HCT116 (cell line): ENCODE measurements around the gene KMO.

ENCODE experiments used
- CEBPB ChIP-seq: IDR thresholded peaks from 2 replicates; pipeline ENCODE4 v1.6.1; 2012; ENCODE audit warnings: low read depth
- CTCF ChIP-seq, 3 experiments: fragments of 200-600 bp in 1 of 3; sonication (generic) in 1 of 3; IDR thresholded peaks in 2 of 3; conservative IDR thresholded peaks in 1 of 3; 2 replicates each; pipeline ENCODE4 v1.5.1; 2012 to 2017; ENCODE audit warnings: low read depth in 2 of 3, low read length in 2 of 3, antibody characterized with exemption in 1 of 3, borderline replicate concordance in 1 of 3, control low read depth in 1 of 3, mild to moderate bottlenecking in 1 of 3, mixed read lengths in 1 of 3, mixed run types in 1 of 3, moderate library complexity in 1 of 3; ENCODE audit not compliant: insufficient read depth in 1 of 3
- ELF1 ChIP-seq: IDR thresholded peaks from 2 replicates; pipeline ENCODE4 v1.6.1; 2012; ENCODE audit warnings: low read depth, borderline replicate concordance
- EZH2 ChIP-seq: fragments of 200-600 bp; sonication (generic); IDR thresholded peaks from 2 replicates; pipeline ENCODE4 v1.6.1; 2017; ENCODE audit warnings: antibody characterized with exemption, mixed run types
- JUND ChIP-seq: IDR thresholded peaks from 2 replicates; pipeline ENCODE4 v1.6.1; 2012
- MAX ChIP-seq: IDR thresholded peaks from 2 replicates; pipeline ENCODE4 v1.6.1; 2012
- POLR2A ChIP-seq: IDR thresholded peaks from 2 replicates; pipeline ENCODE4 v1.7.0; 2011; ENCODE audit warnings: borderline replicate concordance; ENCODE audit not compliant: insufficient read depth, insufficient read length; ENCODE audit errors: extremely low read depth
- POLR2AphosphoS5 ChIP-seq: IDR thresholded peaks from 2 replicates; pipeline ENCODE4 v1.6.1; 2011; ENCODE audit warnings: mild to moderate bottlenecking, low read depth, low read length, moderate library complexity
- SIN3A ChIP-seq: IDR thresholded peaks from 2 replicates; pipeline ENCODE4 v1.6.1; 2012; ENCODE audit warnings: low read depth
- SP1 ChIP-seq: IDR thresholded peaks from 2 replicates; pipeline ENCODE4 v1.6.1; 2012; ENCODE audit warnings: low read depth
- SRF ChIP-seq: IDR thresholded peaks from 2 replicates; pipeline ENCODE4 v1.6.1; 2012; ENCODE audit warnings: low read depth
- YY1 ChIP-seq: IDR thresholded peaks from 2 replicates; pipeline ENCODE4 v1.6.1; 2011; ENCODE audit warnings: low read length, low read depth, moderate library complexity, mild to moderate bottlenecking; ENCODE audit not compliant: insufficient replicate concordance; ENCODE audit errors: extremely low read depth
- ZNF274 ChIP-seq: fragments of 200-500 bp; sonication (Bioruptor generic); IDR thresholded peaks from 2 replicates; pipeline ENCODE4 v1.6.1; 2014; ENCODE audit warnings: mild to moderate bottlenecking, low read depth, low read length, inconsistent platforms

- TF ChIP-seq SP1 (no peak), CTCF (IDR thresholded peaks at IDR 0.05 in 2 of 3, conservative IDR thresholded peaks at IDR 0.05 in 1 of 3; ENCODE audit: borderline replicate concordance in 1 of 3, insufficient read depth in 1 of 3, low read depth in 2 of 3, low read length in 2 of 3) (no peak), POLR2AphosphoS5 (no peak), CEBPB (no peak), POLR2A (no peak), SIN3A (no peak), YY1 (no peak), ELF1 (no peak), JUND (no peak), EZH2 (no peak), ZNF274 (no peak), MAX (no peak), SRF (no peak)
These were observed 4.1 kb downstream of the KMO start for GRCh38 chr1:241536304-241536703.
